Uterus (tissue), 4 donors: Measurements from ENCODE around the gene TDRD3. TPM values are rescaled to one million over a fixed set of nuclear protein-coding genes. Genes with fewer than 3 reads are reported as not detected.

ENCODE experiments used
- DNase-seq, 2 donors: peaks; one replicate each; pipeline ENCODE4 v3.0.0-alpha.2; 2019 to 2020
- H3K27ac ChIP-seq, 2 donors: fragments of 200-600 bp; sonication (generic); 1 replicate in 1 of 2; 2 replicates in 1 of 2; pipeline ENCODE4 v1.5.1; 2016 to 2018
- H3K27me3 ChIP-seq, 2 donors: fragments of 200-600 bp; sonication (generic); one replicate each; pipeline ENCODE4 v1.5.1; 2018 to 2019; ENCODE audit warnings: control low read depth in 1 of 2
- H3K36me3 ChIP-seq, 2 donors: fragments of 200-600 bp; sonication (generic); one replicate each; pipeline ENCODE4 v1.5.1; 2019; ENCODE audit warnings: control low read depth in 1 of 2
- H3K4me1 ChIP-seq, 2 donors: fragments of 200-600 bp; sonication (generic); one replicate each; pipeline ENCODE4 v1.5.1; 2018 to 2019; ENCODE audit warnings: control low read depth in 1 of 2
- H3K4me3 ChIP-seq, 2 donors: fragments of 200-600 bp; sonication (generic); 1 replicate in 1 of 2; 2 replicates in 1 of 2; pipeline ENCODE4 v1.5.1; 2018 to 2019; ENCODE audit warnings: mild to moderate bottlenecking in 1 of 2
- H3K9me3 ChIP-seq, 2 donors: fragments of 200-600 bp; sonication (generic); one replicate each; pipeline ENCODE4 v1.5.1; 2019; ENCODE audit warnings: control low read depth in 1 of 2
- CTCF ChIP-seq, 4 experiments: fragments of 200-600 bp in 2 of 4; fragments of 450-650 bp in 2 of 4; sonication (generic) in 2 of 4; IDR thresholded peaks; one replicate each; pipeline ENCODE4 v1.5.1; 2016 to 2019; ENCODE audit warnings: antibody characterized with exemption in 4 of 4, mild to moderate bottlenecking in 2 of 4, moderate library complexity in 1 of 4
- POLR2A ChIP-seq, 2 donors: fragments of 450-650 bp; IDR thresholded peaks; one replicate each; pipeline ENCODE4 v1.6.1; 2016; ENCODE audit warnings: antibody characterized with exemption in 2 of 2, mild to moderate bottlenecking in 1 of 2, moderate library complexity in 1 of 2
- intact Hi-C: fragments of 100-400 bp; cut with DNase I; formaldehyde crosslinking; loops from one replicate; pipeline ENCODE4 v1.15.1; 2023; ENCODE audit warnings: low total_unique reads
- total RNA-seq, 4 donors: library from RNA; depleted of rRNA in 3 of 4; stranded (reverse); fragments of >200 nt in 3 of 4; gene quantifications; one replicate each; pipeline versions ENCODE4 v1.1.0 to v1.2.4, GENCODE V29; 2014 to 2023
- donor health status: DM: yes; HTN: yes; CAD: no.

TDRD3 gene
- total RNA-seq, 4 donors from 2014 or later, result 18.2 to 76.8 (median 48.4) TPM

DNA sequence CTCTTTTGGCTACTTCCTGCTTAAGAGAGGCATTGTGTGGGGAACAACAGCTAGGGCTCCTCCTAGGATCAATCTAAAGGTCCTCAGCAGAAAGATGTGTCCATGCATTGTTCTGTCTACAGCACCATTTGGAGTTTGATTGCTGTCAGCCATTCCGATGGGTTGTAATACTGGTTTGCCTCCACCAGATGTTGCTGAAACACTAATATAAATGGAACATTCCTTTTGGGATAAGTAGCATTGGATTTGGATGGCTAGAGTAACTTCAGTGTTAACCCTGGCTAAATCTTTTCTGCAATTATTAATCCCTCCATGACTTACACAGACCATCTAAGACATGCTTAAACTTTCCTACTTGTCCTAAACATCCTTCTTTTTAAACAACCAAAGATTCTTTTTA, 104.2 kb downstream of the TDRD3 start:
- no peak overlapping the region for H3K27ac ChIP-seq
- peaks cover 0 to 3% of the 10 kb centered on the region in 2 donors for H3K36me3 ChIP-seq
- TF ChIP-seq POLR2A (IDR thresholded peaks at IDR 0.05) (no peak), CTCF (IDR thresholded peaks at IDR 0.05) (no peak)
- no peak for DNase-seq
- intact Hi-C loops, result no loop called here
- no peak overlapping the region for H3K4me3 ChIP-seq
- H3K4me1 ChIP-seq, result no peaks in the 10 kb centered on the region
- no peaks in the 10 kb centered on the region for H3K27me3 ChIP-seq
- H3K9me3 ChIP-seq, result no peaks in the 10 kb centered on the region

- no peak for DNase-seq
- Histone ChIP-seq H3K27me3 (no peaks in the 10 kb centered on the region), H3K27ac (no peak overlapping the region), H3K4me1 (no peaks in the 10 kb centered on the region), H3K9me3 (no peaks in the 10 kb centered on the region), H3K36me3 (peaks cover 0 to 3% of the 10 kb centered on the region in 2 donors), H3K4me3 (no peak overlapping the region)
- intact Hi-C loops, result no loop called here
- TF ChIP-seq CTCF (IDR thresholded peaks at IDR 0.05) (no peak), POLR2A (IDR thresholded peaks at IDR 0.05) (no peak)
Measured at GRCh38 chr13:60509601-60510386, 112.8 kb downstream of the TDRD3 start.

DNA sequence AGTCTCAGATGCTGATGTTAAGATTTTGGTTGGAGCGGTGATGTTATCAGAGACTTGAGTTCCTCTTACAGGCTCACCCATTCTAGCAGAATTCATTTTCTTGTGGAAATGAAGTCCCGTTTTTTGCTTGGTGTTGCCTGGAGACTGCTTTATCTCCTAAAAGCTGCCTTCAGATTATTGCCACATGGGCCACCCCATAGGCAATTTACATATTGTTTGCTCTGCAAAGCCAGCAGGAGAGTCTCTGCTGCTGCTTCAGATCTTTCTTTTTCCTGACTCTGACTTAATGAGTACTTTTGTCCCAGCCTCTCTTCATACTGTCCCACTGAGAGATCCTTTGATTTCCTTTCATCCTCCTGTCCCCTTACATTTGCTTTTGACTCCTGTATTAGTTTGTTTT, 114.6 kb downstream of the TDRD3 start:
- Histone ChIP-seq H3K27me3 (no peaks in the 10 kb centered on the region), H3K4me1 (no peaks in the 10 kb centered on the region), H3K27ac (no peak overlapping the region), H3K4me3 (no peak overlapping the region), H3K36me3 (peaks cover 0 to 3% of the 10 kb centered on the region in 2 donors), H3K9me3 (no peaks in the 10 kb centered on the region)
- no peak for DNase-seq
- TF ChIP-seq CTCF (IDR thresholded peaks at IDR 0.05), result no peak
- no peak for TF ChIP-seq POLR2A (IDR thresholded peaks at IDR 0.05)
- intact Hi-C loops, result no loop called here

DNA sequence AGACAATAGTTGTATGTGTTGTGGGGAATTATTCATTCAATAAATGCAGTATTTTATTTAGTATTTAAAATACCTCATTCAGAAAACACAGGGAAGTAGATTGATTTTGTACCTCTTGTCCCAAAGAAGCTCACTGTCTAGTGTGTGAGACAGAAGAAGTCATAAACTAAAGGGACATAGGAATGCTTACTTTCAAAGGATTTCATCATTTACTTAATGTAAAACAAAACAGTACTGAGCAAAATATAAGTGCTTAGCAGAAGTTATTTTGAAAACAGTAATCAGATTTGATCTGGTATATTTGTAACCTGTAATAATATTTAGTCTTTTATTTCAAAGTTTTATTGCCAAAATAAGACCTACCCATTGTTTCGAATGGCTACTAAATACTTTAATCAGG, 117.9 kb downstream of the TDRD3 start:
- H3K27ac ChIP-seq, result no peak overlapping the region
- no peak for DNase-seq
- intact Hi-C loops, result no loop called here
- no peak overlapping the region for H3K4me3 ChIP-seq
- H3K36me3 ChIP-seq, result peaks cover 0 to 3% of the 10 kb centered on the region in 2 donors
- no peaks in the 10 kb centered on the region for H3K27me3 ChIP-seq
- TF ChIP-seq POLR2A (IDR thresholded peaks at IDR 0.05), result no peak
- TF ChIP-seq CTCF (IDR thresholded peaks at IDR 0.05), result no peak
- H3K4me1 ChIP-seq, result no peaks in the 10 kb centered on the region
- no peaks in the 10 kb centered on the region for H3K9me3 ChIP-seq

- intact Hi-C loops, result no loop called here
- no peak for DNase-seq
- Histone ChIP-seq H3K27ac (no peak overlapping the region), H3K4me1 (no peaks in the 10 kb centered on the region), H3K9me3 (no peaks in the 10 kb centered on the region), H3K27me3 (no peaks in the 10 kb centered on the region), H3K4me3 (no peak overlapping the region), H3K36me3 (no peaks in the 10 kb centered on the region)
- TF ChIP-seq CTCF (IDR thresholded peaks at IDR 0.05), result no peak
- no peak for TF ChIP-seq POLR2A (IDR thresholded peaks at IDR 0.05)
Measured at GRCh38 chr13:60519496-60519895, 122.5 kb downstream of the TDRD3 start.
